Measurements from ENCODE around the gene COL23A1. TPM values are rescaled to one million over a fixed set of nuclear protein-coding genes. Genes with fewer than 3 reads are reported as not detected.

COL23A1 gene
- total RNA-seq, 1 donor from 2014 or later, result 3.5 TPM

DNA sequence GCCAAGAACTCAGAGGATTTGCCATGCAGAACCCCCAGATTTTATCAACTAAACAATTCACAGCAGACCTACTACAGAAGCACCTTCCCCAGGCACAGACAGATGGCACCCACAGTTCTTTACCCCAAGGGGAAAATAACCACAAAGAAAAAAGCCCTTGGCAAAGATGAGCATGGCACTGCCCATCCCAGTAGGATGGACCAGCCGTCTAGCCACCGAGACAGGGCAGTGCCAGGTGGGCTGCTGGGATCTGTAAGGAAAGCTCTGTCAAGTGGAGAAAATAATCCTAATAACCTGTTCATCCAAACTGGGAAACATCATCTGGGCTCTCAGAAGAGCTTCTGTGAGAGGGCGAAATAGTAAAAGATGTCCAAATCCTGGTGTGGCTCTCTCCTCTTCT lies 130.0 kb downstream of the COL23A1 start:
- DNase-seq (ENCODE audit: low spot score), result no peak

DNA sequence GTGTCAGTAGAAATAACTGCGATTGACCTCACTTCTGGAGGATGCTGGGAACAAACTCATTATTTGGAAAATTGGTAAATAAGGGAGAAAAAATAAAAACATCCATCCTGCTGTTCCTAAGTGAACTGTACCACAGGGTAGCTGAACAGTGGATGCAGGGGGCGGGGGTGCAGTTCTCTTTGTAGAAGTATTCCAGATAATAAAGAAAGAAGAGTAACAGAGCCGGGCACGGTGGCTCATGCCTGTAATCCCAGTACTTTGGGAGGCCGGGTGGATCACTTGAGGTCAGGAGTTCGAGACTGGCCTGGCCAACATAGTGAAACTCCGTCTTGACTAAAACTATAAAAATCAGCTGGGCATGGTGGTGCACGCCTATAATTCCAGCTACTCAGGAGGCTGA lies 132.1 kb downstream of the COL23A1 start:
- DNase-seq (ENCODE audit: low spot score), result no peak

DNA sequence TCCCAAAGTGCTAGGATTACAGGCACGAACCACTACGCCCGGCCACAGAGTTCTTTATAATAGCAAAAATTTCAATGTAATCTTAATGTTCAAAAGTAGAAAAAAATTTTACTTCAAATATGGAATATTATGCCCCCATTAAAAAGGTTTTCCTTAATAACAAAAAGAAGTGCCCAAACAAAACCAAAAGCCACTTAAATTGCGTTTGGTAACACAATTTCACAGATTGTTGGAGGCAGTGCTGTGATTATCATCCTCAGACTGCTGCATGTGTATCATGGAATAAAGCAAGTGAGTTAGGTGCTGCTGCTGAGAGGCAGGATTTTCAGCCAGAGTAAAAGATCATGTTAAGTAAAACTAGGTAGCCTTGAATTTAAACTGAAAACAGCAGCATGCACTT lies 132.7 kb downstream of the COL23A1 start:
- no peak for DNase-seq (ENCODE audit: low spot score)

DNA sequence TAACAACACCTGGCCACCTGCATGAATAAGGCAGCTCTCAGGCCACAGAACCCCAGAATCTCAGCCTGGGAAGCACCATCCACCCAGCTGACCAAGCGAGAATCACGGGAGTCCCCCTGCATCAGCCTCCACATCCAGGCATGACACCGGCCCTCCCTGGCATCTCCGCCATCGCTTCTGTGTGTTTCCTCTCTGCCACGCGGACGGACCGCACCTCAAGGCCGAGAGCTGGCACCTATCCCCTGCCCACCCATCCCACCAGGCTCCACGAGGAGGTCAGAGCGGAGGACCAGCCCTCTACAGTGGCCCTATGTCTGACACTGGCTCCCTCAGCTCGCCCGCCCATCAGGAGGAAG lies 134.7 kb downstream of the COL23A1 start:
- peak; percentile 36 for DNase-seq (ENCODE audit: low spot score)

DNA sequence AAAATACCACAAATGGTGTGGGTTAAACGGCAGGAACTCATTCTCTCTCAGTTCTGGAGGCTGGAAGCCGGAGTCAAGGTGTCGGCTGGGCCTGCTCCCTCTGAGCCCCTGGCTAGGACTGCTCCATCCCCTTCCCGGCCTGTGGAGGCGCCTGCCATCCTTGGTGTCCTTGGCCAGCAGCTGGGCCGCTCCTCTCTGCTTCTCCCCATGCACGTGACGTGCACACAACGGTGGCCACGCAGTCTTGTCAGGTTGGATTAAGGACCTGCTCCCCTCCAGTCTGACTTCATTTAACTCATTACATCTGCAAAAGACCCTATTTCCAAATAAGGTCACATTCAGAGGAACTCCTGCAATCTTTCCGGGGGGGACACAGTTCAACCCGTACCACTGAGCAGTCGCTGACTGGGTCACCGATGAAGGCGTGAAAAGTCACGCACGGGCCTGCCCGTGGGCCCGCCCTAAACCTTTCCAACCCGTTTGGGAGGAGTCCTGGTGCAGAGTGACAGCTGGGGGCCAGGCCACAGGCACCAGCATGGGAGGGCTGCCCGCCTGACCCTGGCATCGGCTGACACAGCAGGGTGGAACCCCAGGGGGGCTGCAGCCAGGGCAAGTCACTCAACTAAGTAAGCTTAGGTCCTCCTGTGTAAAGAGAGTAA lies 135.2 kb downstream of the COL23A1 start:
- peak; percentile 31 for DNase-seq (ENCODE audit: low spot score)

DNA sequence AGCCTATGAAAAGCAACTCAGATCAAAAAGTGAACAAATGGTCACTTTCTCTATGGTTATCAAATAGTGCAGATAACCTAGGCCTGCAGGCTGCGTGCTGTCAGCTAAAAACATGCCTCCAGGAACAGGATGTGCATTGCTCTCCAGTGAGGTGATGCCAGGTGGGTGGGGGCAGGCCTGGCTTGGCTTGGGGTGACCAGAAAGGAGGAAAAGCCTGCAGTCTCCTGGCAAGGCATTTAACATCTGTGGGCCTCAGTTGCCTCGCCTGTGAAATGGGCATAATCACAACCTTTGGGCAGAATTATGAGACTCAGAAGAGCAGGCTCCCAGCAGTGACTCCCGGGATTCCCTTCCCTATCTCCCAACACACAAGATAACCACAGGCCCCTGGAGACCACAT lies 135.9 kb downstream of the COL23A1 start:
- DNase-seq (ENCODE audit: low spot score), result peak; percentile 29

DNA sequence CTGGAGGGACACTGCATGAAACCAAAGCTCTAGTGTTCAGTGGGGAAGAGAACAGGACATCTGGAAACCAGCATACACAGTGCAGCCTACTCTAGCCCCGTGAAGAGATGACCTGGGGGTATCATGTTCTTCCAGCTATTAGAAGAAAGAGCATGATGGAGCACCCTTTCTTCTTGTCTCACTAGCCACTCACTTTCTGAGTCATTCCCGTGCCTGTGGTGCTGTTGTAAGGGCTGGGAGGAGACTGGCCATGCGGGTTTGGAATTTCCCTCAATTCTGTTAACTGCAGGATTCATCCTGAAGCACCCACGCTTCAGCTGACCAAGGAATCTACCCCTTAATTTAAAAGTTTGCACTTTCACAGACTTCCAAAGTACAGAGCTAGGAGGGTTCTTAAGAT lies 137.0 kb downstream of the COL23A1 start:
- peak; percentile 13 for DNase-seq (ENCODE audit: low spot score)

DNA sequence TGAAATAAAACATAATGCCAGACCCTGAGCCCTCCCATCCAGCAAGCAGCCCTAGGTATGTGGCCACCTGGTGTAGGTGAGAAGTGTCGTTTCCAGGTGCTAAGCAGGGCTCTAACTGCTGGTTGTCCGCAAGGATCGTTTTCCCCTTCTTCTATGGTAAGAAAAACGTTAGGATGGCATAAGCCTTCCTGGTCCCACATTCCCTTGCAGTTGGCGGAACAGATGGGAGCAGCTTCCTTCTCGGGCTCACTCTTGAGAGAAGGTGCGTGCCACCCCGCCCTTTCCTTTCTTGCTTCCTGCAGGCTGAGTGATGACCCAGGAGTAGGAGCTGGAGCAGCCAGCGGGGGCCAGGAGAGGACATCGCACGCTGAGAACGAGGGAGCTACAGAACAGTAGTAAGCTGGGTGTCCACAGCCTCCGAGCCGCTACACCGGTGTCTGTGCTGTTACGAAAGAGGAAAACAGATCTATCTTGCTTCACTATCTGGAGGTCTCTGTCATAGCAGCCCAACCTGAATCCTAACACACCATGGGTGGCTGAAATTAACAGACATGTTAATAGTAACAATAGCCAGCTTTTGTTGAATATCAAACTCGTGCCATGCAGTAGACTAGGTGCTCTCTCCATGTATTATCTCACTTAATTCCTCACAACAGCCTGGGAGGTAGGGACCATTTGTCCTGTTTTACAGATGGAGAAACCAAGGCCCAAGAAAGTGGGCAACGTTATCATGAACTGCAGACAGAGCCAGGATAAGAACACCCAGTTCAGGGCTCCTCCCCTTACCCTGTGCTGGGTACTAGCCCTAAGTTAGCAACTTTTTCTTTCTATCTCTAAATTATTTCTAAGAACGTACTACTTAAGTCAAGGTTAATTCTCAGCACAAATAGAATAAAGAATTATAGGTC lies 139.8 kb downstream of the COL23A1 start:
- DNase-seq (ENCODE audit: low spot score), result peak; percentile 38

DNA sequence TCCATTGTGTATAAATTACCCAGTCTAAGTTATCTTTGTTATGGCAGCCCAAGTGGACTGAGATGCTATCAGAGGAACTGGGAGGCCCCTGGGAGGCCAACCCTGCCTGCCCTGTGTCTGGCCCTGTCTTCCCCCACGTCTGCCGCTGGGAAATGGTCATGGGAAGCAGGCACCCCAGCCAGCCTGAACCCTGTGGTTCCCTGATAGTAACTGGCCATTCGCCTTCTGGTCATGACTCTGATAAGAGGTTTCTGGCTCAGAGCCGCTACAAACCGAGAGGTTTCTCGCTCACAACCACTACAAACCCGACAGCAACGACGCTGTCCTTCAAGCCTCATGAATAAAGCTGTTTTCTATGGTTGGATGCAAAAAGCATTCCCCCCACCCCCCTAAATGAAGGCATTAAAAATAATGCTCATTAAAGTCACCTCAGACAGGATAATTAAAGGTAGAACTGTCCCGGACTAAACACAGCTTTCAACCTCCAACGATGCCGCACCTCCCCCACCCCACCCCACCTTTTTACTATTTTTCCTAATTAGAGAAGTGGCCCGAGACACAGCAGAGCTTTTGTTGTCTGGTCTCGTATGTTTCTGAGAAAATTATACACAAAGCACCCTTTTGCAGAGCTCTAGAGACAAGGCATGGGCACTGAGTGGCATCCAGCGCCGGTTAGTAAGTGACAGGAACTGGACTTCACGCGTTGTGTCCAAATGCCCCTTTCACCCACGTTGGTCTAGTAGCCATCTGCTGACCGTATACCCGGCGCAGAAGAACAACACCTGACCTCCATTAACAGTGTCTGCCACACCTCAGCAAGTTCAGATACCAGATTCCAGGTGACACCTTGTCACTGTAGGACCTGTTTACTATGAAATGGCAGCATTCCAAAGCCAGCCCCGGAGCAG lies 140.8 kb downstream of the COL23A1 start:
- peak; percentile 3 for DNase-seq (ENCODE audit: low spot score)

DNA sequence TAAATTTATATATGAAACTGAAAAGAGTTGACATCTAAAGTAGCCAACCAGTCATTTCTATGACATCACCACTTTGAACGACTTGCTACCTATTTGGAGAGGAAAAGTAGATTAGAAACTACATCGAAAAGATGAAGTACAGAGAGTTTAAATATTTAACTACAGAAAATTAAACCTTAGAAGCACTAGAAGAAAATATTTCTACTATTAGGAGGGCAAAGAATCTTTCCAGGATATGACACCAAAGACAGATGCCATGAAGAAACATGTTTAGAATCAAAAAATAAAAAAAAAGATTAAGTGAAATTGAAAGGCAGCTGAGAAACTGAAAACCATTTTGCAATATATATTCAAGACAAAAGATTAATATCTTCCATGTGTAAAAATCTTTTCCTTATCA lies 144.7 kb downstream of the COL23A1 start:
- DNase-seq (ENCODE audit: low spot score), result no peak

DNA sequence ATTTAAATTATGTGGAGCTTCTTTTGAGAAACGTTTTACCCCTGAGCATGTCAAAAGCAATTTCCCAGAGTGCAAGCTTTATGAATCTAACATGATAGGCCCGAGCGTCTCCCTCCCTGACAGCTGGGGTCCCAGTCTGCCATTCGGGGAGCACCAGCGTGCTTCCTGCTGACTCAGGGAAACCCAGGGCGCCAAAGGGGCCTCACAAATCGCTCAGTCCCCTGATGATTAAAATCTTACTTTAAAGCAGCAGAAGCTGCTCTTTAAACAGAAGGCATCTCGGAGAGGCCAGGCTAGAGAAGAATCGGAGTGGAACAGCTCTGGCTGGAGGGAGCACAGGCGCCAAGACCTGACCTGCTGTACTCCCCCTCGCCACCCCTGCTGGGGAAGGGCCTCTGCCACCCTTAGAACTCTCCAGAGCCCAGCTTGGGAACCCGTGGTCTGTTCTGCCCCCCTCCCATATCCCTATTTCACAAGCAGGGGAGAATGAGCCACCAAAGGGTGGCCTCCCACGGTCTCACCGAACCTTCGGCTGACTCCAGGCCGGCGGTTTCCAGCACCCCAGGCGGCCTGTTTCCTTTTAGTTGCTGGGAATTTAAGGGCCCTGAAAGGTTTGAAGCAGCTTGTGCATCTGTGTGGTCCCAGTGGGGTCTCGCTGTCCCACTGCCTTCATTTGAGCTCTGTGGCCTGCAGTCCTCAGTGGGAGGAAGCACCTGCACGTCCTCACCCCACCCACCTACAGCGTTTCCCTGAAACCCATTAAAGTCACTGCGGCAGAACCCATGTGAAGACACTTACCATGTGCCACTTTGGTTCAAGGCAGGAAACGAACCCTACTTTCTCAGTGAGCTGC lies 147.6 kb downstream of the COL23A1 start:
- DNase-seq (ENCODE audit: low spot score), result peak; percentile 5

DNA sequence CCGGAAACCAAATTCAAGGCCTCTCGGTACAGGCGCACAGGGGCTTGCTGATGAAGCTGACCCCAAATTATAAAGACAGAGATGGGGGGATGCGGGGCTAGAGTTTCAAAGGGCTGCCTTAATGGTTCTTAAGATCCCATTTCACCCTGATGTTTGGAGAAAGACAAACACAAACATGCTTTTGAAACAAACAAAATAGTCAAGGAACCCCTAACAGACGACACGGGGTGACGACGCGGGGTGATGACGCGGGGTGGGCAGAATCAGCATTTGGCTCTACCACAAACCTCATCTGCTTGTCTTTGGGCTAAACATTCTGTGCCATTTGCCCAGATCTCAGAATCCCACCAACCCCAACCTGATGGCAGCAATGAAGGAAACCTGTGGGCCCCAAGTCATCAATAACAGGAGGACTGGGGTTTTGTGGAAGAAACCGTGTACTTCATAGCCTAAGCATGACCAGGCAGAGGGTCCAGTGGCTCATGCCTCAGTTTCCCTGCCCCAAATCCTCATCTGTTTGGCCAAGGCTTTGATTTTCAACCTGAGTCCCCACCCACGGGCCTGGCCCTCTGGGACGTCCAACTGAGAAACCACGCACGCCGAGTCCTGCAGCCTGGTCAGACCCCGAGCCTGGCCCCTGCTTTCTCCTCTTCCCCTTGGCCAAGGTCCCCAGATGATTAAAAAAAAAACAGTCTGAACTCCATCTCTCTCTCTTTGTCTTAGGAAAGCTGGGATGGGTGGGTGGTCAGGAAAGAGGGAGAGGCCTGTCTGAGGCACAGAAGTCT lies 148.5 kb downstream of the COL23A1 start:
- DNase-seq (ENCODE audit: low spot score), result no peak

DNA sequence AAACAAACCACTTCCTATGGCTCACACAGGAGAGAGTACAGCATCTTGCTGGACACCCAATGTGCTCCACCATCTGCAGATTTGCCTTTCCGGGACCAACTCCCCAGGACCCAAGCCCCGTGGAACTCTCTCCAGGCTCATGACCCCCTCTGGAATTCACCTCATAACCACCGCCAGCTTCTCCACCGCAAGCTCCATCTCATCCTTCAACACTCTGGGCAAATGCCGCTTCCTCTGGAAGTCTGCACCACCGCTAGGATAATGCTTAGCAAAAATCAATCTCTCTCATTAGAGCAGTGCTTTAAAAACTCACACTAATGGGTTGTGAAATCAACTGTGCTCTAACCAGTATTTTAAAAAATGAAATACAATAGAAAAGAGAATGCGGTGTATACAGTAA lies 150.0 kb downstream of the COL23A1 start:
- DNase-seq (ENCODE audit: low spot score), result no peak

DNA sequence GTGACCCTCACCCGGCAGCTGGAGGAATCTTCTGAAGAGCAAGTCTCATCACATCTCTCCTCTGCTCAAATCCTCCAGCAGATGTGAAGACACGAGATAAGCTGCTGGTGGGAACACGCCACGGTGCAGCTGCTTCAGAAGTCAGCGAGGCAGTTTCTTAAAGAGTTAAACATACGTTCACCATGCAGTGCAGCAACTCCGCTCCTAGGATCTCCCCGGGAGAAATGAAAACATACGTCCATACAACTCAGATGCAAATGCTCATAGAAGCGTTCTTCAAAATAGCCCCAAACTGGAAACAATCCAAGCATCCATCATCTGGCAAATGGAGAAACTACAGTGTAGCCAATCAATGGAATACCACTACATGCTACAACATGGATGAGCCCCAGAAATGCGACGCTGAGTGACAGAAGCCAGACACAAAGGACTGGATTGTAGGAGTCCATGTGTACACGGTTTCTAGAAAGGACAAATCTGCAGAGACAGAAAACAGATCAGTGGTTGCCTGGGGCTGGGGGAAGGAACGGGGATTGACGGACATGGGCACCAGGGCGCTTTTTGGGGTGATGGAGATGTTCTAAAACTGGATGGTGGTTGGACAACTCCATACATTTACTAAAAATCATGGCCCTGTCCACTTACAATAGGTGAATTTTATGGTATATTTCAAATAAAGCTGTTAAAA lies 150.6 kb downstream of the COL23A1 start:
- no peak for DNase-seq (ENCODE audit: low spot score)

DNA sequence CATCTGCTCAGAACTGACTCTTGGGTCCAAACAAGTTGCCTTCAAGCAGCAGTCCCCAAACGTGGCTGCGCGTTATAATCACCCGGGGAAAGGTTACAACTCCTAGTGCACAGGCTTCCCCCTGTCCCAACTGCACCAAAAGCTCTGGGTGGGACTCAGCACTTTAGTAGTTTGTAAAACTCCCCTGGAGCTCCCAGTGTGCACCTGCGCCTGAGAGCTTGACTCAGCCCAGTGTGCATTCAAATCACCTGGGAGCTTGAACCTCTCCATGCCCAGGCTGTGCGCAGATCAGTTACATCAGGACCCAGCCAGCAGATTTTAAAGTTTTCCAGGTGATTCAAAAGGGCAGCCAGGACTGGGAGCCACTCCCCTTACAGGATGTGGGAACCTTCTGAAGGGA lies 151.4 kb downstream of the COL23A1 start:
- DNase-seq (ENCODE audit: low spot score), result peak; percentile 34

DNA sequence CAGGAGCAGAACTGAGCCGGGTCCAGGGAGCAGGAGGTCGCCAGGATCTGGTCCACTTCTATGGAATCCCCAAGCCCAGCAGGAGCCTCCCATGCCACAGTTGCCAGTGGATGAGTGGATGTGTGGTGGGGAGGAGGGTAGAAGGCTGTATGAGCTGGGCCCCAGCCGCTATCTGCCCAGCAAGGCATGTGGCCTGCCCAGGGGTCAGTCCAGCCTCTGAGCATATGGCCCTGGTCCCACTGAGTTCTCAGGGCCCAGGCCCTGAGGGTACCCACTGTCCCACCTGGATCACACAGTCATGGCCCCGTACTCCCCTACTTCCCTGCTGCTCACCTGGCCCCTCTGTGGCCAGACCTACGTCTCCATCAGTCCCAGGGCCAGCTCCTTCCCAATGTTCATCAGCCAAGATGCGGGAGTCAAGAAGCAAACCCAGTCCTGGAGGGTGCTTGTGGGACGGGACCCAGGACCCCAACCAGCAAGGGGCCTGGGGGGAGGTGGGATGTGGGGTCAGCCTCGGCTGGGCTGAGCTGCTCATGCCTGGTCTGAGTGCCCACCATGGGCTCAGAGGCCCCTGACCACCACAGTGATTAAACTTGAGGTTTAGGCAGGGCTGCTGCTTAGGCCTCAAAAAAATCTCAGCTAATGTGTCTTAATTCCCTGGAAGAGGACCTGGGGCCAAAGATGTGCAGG lies 152.7 kb downstream of the COL23A1 start:
- DNase-seq (ENCODE audit: low spot score), result peak; percentile 37

DNA sequence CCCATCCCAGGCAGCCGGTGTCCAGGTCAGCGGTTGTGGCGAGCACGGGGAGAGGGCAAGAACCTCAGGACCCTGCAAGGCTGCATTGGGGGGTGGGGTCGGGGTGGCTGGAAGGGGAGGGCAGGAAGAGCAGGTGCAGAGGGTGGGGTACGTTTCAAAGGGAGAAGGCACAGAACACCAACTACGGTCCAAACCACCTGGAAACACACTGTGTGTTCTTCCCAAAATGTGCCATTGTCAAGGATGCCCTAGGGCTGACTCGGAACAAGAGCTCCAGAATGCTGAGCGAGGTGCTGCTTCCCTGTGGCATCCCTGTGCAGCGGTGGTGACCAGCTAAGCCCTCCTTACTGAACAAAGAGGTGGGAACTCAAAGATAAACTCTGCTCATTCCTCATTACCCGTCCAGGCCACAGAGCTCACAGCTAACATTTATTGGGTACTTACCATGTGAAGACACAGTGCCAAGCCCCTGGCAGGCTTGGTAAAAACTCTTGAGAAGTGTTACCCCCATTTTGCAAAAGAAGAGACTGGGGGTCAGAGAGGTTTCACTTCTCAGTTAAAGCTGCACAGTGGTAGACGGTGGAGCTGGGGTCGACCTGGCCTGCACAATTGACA lies 153.8 kb downstream of the COL23A1 start:
- no peak for DNase-seq (ENCODE audit: low spot score)

DNA sequence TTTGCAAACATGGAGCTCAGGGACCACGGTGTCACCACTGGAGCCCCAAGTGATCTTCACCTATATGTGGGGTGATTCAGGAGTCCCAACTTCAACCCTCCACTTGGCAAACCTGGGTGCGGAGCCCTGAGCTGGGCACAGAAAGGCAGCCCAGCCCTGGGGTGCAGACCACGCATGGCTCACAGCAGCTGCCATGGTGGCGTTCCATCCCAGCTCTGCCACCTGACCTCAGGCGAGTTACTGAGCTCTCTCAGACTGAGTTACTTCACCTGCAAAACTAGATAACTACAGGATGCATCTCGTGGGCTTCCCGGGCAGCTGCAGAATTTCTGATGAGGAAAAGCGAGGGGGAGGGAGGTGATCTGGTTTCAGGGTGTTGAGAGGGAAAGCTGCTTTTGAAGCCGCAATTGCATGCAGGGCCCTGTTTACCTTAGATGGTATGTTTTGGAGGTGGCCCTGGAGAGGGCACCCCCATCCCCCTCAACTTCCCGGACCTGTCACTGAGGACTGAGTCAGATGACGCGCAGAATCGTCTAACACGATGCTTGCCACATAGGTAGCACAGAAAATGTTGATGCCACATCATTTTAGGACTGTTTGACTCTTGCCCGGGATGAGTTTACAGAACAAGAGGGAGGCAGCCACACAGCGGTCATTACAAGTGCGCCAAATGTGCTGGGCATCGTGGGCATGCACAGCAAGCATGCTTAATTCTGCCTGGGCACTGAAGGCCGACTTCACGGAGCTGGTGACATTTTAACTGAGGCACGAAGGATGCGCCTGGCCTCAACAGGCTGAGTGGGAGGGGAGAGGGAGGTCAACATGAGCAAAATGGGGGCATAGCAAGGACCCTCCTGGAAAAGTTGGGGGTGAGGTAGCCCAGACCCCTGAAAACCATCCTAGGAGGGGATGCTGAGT lies 154.6 kb downstream of the COL23A1 start:
- no peak for DNase-seq (ENCODE audit: low spot score)
